Measurements from ENCODE around the gene SMARCC1.

The SMARCC1 gene

GRCh38 chr3:47628426-47628825 lies 153.3 kb downstream of the SMARCC1 start:
- no peak for DNase-seq

- DNase-seq, result no peak
These were observed 158.8 kb downstream of the SMARCC1 start for GRCh38 chr3:47622671-47623461.

DNA sequence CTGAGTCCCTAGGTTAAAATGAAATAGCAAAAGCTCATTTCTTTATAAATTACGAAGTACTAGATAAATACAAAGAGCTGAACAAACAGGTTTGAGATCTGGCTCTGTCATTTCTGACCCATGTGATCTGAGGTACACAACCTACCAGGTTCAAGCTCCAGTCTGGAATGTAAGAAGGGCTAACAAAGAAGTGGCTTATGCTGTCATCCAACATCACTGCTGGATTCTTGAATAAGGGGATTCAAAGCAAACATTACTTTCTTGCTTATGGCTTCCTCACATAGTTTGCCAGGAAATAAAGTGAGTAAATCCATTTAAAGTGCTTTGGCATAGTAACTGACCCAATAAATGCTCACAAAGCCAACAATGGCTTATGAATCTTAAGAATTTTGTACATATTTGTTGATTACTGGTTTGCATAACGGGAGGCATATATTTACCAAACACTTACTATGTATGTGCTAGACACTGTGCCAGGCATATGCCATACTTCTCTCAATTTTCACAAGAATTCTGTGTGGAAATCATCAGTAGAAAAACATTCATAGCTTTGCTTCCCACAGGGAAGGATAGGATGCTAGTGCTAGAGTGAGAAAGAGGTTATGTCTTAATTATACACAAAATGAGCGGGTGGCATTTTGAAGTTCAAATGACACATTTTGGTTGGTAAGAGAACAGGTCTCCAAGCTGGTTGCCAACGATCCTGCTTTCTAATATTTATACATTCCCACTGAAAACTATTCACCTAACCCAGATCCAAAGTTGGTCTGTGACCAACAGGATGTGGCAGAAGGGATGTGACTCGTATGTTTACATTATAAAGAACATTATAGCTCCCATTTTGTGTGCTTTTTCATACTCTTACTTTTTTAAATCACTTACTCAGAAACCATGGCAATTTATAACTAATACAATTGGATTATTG lies 164.3 kb downstream of the SMARCC1 start:
- no peak for DNase-seq

DNA sequence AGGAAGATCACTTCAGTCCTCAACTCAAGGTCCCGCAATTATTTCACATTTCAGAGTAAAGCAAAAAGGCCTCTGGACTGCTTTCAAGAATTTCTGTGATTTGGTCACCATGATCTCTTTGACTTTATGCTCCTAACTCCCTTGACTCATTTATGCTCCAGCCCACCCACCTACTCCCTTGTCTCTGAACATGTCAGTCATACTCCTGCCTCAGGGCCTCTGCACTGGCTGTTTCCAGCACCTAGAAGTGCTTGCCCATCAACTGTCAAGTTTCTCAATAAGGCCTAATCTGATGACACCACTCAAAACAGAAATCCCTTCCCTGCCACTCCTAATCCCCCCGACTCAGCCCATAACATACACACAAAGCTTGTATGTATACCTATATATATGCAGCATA lies 166.9 kb downstream of the SMARCC1 start:
- no peak for DNase-seq

- no peak for DNase-seq
These were observed 168.0 kb downstream of the SMARCC1 start for GRCh38 chr3:47613722-47614121.

DNA sequence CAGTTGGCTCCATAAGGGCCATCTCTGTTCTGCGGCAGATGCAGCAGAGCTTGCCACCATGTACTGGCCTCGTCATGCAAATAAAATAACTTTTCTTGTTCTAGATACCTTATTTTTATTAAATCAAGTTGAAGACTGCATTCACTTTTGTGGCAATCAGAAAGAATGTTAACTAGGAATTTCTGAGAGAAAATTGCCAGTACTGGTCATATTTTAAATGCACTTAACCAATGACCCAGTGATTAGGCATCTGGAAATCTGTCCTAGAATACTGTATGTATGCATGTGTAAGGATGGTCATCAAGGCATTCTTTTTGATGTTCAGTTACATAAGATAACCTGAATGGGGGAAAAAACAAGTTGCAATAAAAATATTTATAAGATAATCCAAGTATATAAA lies 168.8 kb downstream of the SMARCC1 start:
- no peak for DNase-seq

DNA sequence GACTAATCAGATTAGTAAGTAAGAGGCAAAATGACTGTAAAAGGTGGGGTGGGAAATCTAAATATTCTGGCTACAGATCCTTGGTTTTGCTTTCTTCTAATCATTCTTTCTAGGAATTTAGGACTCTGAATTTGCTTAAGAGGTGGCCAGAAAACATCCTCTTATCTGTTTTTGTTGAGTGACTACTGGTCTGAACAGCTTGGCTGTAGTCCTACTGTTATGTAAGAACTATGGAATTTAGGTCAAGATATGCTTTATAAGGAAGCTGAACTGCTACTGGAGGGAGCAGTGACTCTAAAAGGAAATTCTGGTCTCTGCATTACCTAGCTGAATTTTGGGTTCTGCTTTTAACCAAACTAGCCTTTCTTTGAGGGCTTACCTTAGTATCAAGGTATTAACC lies 169.5 kb downstream of the SMARCC1 start:
- DNase-seq, result no peak

- DNase-seq, result no peak
These were observed 170.1 kb downstream of the SMARCC1 start for GRCh38 chr3:47611576-47611975.

GRCh38 chr3:47610583-47610982 lies 171.1 kb downstream of the SMARCC1 start:
- no peak for DNase-seq

DNA sequence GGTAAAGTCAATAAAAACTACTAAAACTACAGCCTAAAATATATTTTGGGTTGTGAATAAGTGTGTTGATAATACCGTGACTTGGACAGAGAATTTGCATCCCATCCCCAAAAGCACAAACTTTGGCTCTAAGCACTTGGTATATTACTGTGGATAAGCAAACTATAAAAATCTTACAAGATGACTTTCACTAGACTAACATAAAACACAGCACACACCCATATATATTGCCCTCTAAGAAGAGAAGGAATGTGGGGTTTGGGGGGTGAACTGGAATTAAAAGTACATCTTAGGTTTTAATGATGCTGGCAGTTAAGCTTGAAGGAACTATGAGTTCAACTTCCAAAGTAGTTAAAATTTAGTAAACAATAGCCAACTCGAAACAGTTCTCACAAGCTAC lies 174.4 kb downstream of the SMARCC1 start:
- DNase-seq, result no peak

DNA sequence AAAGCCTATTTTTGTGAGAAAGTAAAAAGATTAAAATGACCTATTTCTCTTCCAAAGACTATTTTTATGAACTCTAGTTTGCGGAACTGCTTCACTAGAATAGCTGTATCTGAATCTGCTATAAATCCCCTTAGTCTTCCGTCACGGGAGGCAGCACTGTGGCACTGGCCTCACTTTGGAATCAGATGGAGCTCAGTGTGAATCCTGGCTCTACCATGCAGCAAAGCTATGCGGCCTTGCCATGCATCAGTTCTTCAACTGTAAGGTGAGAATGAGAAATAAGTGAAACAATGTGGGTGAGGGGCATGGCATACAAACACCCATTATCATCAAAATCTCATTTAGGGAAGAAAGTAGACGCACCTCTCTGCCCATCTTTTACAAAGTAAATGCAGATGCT lies 175.5 kb downstream of the SMARCC1 start:
- no peak for DNase-seq

- no peak for DNase-seq
These were observed 176.0 kb downstream of the SMARCC1 start for GRCh38 chr3:47605652-47606051.

DNA sequence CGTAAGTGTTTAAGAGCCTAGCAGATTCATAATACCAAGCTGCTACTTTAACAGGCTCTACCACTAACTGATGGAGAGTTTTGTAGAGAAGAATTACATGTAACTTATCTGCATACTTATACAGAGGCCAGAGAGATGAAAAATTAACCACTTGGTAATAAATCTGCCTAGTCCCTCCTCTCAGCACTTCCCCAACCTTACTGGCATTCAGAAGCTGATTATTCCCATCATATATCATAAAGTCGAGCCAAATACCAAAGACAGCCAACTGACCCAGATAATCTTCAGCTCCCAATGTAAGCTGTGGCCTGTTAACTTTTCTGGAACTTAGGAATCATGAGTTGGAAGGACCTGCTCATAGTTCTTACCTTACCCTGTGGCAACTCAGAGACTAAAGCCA lies 177.5 kb downstream of the SMARCC1 start:
- no peak for DNase-seq

- DNase-seq, result no peak
These were observed 178.4 kb downstream of the SMARCC1 start for GRCh38 chr3:47603332-47603731.

- no peak for DNase-seq
These were observed 180.4 kb downstream of the SMARCC1 start for GRCh38 chr3:47601281-47601680.

- no peak for DNase-seq
These were observed 186.9 kb downstream of the SMARCC1 start for GRCh38 chr3:47594792-47595191.

DNA sequence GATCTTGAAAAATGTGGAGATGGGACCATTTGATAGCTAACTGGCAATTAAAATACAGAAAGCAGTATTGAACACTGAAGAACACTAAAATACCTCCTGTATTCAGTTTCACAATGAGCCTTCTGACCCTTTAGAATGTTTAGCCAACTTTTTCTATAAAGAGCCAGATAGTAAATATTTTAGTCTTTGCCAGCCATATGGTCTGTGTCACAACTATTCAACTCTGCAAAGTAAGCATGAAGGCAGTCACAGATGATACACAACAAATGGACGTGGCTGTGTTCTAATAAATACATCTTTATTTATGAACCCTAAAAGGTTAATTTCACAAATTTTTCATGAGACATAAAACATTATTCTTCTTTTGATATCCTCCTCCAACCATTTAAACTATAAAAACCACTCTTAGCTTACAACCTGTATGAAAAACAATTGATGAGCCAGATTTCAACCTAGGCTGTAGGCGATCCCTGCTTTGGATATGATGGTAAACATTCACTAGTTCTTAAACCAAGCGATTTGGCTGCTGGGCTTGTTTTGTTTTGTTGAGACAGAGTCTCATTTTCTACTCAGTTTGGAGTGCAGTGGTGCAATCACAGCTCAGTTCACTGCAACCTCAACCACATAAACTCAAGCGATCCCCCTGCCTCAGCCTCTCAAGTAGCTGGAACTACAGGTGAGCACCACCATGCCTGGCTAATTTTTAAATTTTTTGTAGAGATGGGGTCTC lies 189.5 kb downstream of the SMARCC1 start:
- DNase-seq, result no peak

DNA sequence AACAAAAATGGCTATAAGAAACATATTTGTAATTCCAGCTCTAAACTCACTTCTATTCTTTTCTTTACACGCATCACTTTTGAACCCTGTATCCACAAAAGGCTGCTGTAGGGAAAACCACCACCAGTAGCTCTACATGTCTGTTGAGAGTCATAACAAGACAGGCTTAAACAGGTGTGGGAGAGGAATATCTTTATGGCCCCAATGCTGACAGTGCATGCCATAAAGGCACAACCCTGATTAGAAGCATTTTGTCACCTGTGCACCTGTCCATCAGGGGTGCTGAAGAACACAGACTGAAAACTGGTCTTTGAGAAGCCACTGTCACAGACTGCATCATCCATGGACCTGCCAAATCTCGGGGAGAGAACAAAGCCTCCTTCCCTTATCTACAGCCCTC lies 191.5 kb downstream of the SMARCC1 start:
- DNase-seq, result no peak

- DNase-seq, result no peak
These were observed 193.1 kb downstream of the SMARCC1 start for GRCh38 chr3:47588587-47588986.

DNA sequence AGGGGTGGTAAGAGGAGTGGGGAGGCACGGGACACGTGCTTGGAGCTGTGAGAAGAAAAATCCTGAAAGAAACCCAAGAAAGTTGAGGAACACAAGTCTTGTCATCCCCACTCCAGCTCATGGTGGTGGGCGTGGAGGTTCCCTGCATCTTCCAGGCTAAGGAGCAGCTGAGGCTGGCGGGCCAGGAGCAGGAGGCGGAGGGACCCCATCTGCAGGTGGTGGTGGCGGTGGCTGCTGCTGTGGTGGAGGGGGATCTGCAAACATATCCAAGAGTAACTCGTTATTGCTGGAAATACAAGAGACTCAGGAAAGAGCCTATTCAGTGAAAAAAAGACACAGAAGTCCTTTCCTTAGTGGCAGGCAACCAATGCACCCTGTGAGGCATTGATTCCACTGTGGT lies 193.6 kb downstream of the SMARCC1 start:
- no peak for DNase-seq

DNA sequence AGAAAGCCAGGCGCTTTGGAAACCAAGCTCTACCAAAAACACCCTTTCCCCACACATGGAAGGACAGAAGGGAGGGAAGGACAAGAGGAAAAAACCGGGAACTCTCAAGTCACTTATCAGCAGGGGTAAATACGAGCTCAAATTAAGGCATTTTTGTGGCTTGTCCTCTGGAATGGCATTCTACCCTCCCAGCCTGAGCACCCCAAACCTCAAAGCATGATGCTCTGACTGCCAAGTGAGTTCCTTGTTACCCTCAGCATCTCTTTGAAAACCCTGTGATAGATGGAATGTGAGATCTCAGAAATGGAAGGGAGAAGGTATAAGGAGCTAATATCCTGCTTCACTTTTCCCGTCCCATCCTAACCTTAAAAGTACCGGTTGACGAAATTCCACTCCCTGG lies 194.9 kb downstream of the SMARCC1 start:
- DNase-seq, result no peak

DNA sequence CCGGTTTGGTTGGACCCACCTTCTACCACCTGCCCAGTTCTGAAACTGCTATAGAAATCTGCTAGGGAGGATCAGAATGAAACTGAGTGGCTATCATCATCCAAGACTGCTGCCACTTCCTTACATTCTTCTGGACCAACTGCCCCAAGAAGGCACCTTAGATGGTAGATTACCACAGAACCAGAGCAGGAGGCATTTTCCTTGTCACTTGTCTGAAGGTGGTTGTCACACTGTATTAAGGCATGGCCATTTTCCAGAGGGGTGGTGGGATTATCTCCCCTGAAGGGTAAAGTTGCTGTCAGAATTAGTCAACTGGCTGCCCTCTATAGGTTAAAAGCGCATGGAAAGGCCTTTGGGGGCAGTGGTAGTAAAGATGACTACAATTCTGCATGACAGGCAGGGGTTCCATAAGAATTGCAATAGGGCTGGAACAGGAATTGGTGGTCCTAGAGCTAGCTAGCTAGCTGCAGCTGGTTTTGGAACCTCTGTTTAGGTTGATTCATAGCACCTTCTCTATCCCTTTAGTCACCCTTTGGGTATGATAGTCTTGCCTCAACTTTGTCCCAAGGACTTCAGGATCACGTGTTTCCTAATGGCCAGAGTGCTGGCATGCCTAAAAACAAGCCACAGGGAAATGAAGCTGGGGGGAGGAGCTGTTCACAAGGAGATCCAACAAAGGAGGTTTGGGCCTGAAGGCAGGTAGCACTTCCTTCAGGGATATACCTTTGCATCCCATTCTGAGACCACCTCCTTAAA lies 198.2 kb downstream of the SMARCC1 start:
- DNase-seq, result no peak

DNA sequence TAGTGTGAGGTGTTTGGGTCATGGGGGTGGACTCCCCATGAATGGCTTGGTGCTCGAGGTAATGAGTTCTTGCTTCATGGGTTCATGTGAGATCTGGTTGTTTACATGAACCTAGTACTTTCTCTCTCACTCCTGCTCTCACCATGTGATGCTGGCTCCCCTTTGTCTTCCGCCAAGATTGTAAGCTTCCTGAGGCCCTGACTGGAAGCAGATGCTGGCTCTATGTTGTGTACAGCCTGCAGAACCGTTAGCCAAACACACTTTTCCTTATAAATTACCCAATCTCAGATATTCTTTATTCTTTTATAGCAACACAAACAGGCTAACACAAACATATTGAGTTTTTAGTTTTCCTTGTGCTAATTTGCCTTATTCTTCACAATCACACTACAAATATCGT lies 199.9 kb downstream of the SMARCC1 start:
- DNase-seq, result no peak
